Nephron progenitor cell (in vitro differentiated cells): ENCODE measurements around the gene KCNH1.

Experiments used
- DNase-seq: peaks from one replicate; pipeline ENCODE4 v3.0.0; 2021
- H3K27ac Mint-ChIP-seq: 2 replicates; pipeline ENCODE4 v1.8.0; 2021; ENCODE audit warnings: mild to moderate bottlenecking, moderate library complexity, mixed read lengths
- H3K27me3 Mint-ChIP-seq: 2 replicates; pipeline ENCODE4 v1.8.0; 2021; ENCODE audit warnings: mild to moderate bottlenecking, low read depth, mixed read lengths; ENCODE audit not compliant: poor library complexity
- H3K36me3 Mint-ChIP-seq: 2 replicates; pipeline ENCODE4 v1.8.0; 2021; ENCODE audit warnings: low read depth, mixed read lengths
- H3K4me1 Mint-ChIP-seq: 2 replicates; pipeline ENCODE4 v1.8.0; 2021; ENCODE audit warnings: mixed read lengths
- H3K4me3 Mint-ChIP-seq: 2 replicates; pipeline ENCODE4 v1.8.0; 2021; ENCODE audit warnings: mild to moderate bottlenecking, moderate library complexity, mixed read lengths
- H3K9me3 Mint-ChIP-seq: 2 replicates; pipeline ENCODE4 v1.8.0; 2021; ENCODE audit warnings: mild to moderate bottlenecking, moderate library complexity, mixed read lengths
- TF ChIP-seq, protein P1 (sequence below): fragments of 200-600 bp; sonication (generic); IDR thresholded peaks from 2 replicates; pipeline ENCODE4 v1.5.0; 2021; ENCODE audit warnings: antibody characterized with exemption

Gene KCNH1

DNA sequence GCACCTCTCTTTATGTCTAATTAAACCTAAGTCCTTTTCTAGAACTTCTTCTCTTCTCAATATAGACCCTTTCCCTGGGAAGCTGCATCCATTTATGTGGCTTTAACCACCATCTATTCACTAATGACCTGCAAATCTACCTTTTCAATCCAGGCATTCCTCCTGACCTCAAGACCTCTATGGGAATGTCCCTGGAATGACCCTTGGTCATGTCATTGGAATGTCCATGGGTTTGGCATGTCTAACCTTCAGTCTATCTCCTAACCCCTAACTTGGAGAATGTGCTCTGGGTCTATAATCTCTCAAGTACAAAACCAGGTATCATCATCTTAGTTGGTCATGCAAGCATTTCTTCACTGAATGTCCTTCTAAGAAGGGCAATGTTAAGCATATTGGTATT, 196.1 kb downstream of the KCNH1 start:
- Mint-ChIP-seq H3K4me3 (no peak overlapping the region), H3K27me3 (peaks cover 4% of the 10 kb centered on the region), H3K36me3 (no peaks in the 10 kb centered on the region), H3K9me3 (no peaks in the 10 kb centered on the region), H3K4me1 (no peaks in the 10 kb centered on the region), H3K27ac (no peak overlapping the region)
- TF ChIP-seq, protein P1, sequence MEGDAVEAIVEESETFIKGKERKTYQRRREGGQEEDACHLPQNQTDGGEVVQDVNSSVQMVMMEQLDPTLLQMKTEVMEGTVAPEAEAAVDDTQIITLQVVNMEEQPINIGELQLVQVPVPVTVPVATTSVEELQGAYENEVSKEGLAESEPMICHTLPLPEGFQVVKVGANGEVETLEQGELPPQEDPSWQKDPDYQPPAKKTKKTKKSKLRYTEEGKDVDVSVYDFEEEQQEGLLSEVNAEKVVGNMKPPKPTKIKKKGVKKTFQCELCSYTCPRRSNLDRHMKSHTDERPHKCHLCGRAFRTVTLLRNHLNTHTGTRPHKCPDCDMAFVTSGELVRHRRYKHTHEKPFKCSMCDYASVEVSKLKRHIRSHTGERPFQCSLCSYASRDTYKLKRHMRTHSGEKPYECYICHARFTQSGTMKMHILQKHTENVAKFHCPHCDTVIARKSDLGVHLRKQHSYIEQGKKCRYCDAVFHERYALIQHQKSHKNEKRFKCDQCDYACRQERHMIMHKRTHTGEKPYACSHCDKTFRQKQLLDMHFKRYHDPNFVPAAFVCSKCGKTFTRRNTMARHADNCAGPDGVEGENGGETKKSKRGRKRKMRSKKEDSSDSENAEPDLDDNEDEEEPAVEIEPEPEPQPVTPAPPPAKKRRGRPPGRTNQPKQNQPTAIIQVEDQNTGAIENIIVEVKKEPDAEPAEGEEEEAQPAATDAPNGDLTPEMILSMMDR = no peak
- DNase-seq = no peak

DNA sequence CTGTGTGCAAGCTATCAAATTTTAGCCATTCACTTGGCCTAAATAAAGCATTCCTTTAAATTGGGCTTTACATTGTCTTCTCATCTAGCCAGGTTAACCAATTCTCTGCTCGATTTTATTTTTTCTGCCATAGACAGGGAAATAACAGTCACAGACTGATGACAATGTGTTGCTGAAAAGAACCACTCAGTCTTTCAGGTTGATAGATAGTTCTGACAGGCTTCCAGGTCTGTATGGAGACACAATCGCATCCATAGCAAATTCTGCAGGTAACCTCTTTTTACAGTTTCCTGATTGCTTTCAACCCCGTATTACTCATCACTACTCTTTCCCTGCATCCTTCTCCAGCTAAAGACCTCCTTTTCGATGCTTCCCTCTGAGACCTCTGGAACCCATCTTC, 198.0 kb downstream of the KCNH1 start:
- Mint-ChIP-seq H3K27ac (no peak overlapping the region), H3K4me1 (no peaks in the 10 kb centered on the region), H3K36me3 (no peaks in the 10 kb centered on the region), H3K9me3 (peaks cover 3% of the 10 kb centered on the region), H3K27me3 (peaks cover 4% of the 10 kb centered on the region), H3K4me3 (no peak overlapping the region)
- DNase-seq = no peak
- TF ChIP-seq, protein P1 = no peak

DNA sequence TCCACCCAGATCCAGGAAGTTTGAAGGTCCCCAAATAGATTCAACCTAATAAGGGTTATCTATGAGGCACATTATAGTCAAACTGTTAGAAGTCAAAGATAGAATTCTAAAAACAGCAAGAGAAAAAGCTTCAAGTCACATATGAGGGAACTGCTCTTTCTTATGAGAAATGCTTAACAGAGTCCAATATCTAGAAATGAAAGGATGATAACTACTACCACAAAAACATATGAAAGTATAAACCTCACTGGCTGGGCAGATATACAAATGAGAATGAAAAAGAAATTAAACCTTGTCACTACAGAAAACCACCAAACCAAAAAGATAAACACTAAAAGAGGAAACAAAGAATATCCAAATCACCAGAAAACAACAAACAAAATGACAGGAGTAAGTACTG, 201.8 kb downstream of the KCNH1 start:
- H3K36me3 Mint-ChIP-seq = no peaks in the 10 kb centered on the region
- peaks cover 12% of the 10 kb centered on the region for H3K27me3 Mint-ChIP-seq
- H3K27ac Mint-ChIP-seq = no peak overlapping the region
- peaks cover 12% of the 10 kb centered on the region for H3K9me3 Mint-ChIP-seq
- no peaks in the 10 kb centered on the region for H3K4me1 Mint-ChIP-seq
- DNase-seq = no peak
- TF ChIP-seq, protein P1 = no peak
- H3K4me3 Mint-ChIP-seq = no peak overlapping the region

DNA sequence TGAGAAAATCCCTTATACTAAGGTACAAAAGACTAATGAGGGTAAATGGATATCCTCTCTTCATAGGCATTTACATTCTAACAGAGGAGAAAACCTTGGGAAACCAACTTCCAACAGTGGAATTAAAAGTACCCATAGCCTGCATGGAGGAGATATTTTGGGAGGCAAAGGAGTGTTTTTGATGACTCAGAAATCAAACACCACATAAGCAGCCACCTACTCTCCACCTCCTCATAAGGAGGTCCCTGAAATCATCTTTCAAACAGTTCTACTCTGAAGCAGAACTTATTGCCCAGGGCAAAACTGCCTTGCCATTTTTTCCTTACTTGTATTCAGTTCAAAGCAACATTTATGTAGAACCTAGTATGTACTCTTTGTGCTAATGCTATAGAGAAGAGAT, 211.3 kb downstream of the KCNH1 start:
- no peak for DNase-seq
- Mint-ChIP-seq H3K36me3 (no peaks in the 10 kb centered on the region), H3K9me3 (peaks cover 11% of the 10 kb centered on the region), H3K4me1 (peaks cover 7% of the 10 kb centered on the region), H3K27ac (no peak overlapping the region), H3K27me3 (peaks cover 4% of the 10 kb centered on the region), H3K4me3 (no peak overlapping the region)
- TF ChIP-seq, protein P1 = no peak

DNA sequence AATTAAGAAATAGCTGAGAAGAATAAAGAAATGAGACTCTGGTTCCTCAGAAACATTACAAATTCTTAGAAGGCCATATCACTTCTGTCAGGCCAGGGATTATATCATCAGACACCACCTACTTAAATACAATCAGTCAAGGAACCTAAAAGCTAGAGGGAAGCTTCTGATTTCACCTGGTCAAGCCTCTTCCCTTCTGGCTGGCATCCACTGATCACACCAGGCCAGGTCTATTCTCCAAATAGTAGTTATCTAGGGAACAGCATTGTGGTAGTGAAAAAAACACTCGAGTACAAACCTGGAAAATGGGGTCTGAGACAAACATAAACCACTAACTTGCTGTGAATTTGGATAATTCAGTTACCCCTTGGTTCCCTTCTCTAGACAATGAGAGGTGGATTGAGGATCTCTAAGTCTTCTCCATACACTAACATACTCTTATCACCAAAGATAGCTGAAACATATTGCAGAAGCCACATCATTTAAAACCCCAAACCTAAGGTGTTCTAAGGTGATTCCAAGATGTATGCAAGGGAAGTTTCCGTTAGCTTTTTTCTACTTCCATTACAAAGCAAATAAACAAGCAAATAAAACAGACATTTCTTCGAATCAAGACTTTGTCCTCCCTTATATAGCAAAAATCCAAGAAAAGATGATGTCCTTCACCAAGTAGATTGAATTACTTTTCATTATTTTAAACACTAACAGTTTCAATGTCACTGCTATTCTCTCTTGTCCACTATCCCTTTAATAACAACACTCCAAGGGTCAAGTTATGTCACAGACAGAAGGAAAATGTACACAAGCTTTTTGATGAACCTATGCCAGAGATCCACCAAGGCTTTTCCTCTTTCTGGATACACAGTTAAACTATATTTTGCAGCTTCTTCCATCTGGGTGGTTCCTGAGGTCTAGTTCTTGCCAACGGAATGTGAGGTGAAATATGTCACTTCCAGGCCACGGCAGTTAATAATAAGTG, 212.9 kb downstream of the KCNH1 start:
- Mint-ChIP-seq H3K9me3 (no peaks in the 10 kb centered on the region), H3K27me3 (peaks cover 2% of the 10 kb centered on the region), H3K4me3 (no peak overlapping the region), H3K27ac (no peak overlapping the region), H3K4me1 (peaks cover 11% of the 10 kb centered on the region), H3K36me3 (no peaks in the 10 kb centered on the region)
- no peak for DNase-seq
- TF ChIP-seq, protein P1 = no peak

DNA sequence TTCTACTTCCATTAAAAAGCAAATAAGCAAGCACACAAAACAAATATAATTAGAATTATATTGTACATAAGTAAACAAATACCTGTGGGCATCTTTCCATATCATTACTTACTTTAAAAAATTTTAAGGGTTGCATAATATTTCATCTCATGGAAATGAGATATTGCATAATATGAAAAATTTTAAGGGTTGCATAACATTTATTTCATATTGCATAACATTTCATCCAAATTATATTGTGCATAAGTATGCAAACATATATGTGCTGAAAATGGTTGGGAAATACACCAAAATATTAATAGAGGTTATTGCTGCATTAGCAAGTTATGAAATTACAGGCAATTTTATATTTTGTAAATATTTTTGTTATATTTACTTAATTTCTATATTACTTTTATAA, 213.7 kb downstream of the KCNH1 start:
- H3K9me3 Mint-ChIP-seq = no peaks in the 10 kb centered on the region
- no peak overlapping the region for H3K27ac Mint-ChIP-seq
- H3K27me3 Mint-ChIP-seq = peaks cover 2% of the 10 kb centered on the region
- H3K4me1 Mint-ChIP-seq = peaks cover 14% of the 10 kb centered on the region
- DNase-seq = no peak
- H3K36me3 Mint-ChIP-seq = no peaks in the 10 kb centered on the region
- H3K4me3 Mint-ChIP-seq = no peak overlapping the region
- TF ChIP-seq, protein P1 = no peak
